ENCODE results near the gene FASLG.
"Not testable (repeated sequence)": the region's sequence is repeated elsewhere in the genome, so short reads cannot be mapped to it uniquely, and the experiment has no call there.

Gene FASLG

DNA sequence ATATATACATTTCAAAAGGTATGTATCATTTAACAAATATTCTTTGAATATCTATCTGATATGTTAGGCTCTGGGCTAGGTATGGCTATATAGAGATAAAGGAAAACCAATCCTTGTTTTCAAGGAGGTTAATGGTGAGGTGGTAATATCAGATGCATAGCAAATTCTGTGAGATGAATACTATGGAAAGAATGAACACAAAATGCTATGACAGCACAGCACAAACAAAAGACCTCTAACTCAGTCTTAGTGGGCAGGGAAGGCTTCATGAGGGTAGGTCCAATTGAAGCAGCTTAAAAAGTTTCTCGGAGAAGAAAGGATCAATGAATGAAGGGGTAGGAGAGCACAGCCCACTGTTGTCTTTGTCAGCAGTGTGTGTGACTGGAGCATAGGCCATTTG lies 27.2 kb downstream of the FASLG start:
- DNase-seq: no peak

GRCh38 chr1:172688428-172689085 lies 29.7 kb downstream of the FASLG start:
- DNase-seq: not testable (repeated sequence)

DNA sequence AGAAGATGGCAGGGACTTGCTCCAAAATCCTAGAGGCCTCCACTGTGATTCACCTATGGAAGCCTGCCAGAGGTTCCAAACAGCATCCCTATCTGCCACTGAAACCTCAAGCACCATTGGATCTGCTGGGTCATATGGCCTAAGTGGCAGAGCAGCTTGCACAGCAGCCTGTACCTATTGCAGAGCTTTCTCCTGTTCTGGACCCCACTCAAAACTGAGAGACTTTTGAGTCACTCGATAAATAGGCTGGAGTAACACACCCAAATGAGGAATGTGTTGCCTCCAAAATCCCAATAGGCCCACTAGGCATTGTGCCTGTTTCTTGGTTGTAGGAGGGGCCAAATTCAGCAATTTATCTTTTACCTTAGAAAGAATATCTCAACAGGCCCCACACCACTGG lies 32.0 kb downstream of the FASLG start:
- not testable (repeated sequence) for DNase-seq

GRCh38 chr1:172697534-172698002 lies 38.7 kb downstream of the FASLG start:
- no peak for DNase-seq

DNA sequence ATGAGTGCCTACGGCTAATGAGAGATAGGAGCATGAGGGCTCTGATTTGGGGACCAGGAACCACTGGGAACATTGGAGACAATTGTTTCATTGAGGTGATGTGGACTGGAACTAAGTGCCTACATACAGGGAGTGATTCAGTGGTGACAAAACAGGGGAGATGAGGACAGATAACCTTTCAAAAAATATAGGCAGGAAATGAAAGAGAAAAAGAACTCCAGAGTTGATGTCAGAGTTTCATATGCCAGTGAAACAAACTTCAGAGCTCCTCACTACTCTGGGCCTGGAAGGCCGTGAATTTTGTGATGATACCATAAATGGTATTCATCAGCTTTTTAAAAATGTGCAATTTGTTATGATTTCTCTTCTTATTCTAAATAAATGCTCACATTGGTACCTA lies 39.3 kb downstream of the FASLG start:
- no peak for DNase-seq

GRCh38 chr1:172699111-172699510 lies 40.2 kb downstream of the FASLG start:
- no peak for DNase-seq

DNA sequence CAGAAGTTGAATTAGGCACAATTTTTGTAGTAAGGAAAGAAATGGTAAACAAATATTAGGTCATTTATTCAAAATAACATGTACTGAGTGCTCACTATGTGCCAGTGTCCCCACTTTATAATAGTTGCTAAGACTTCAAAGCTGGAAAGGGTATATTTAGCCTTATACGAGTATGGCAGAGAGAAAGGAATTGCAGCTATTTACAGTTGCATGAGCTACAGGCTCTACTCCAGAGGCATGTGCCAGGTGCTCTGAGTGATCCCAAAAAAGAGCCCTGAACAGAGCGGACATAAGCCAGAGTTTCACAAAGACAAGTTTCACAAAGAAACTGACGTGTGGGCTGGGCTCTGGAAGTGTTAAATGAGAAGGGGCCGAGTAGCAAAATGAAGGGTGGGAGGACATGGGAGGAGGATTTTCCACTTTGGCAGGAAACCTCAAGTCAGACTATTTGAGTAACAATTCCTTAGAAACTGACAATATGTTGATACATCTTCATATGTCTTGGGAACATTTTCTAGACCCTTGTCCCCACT lies 40.9 kb downstream of the FASLG start:
- DNase-seq: no peak

- no peak for DNase-seq
Measured at GRCh38 chr1:172700556-172700955, 41.7 kb downstream of the FASLG start.

GRCh38 chr1:172704001-172704400 lies 45.1 kb downstream of the FASLG start:
- no peak for DNase-seq

GRCh38 chr1:172704420-172705210 lies 45.7 kb downstream of the FASLG start:
- no peak for DNase-seq

GRCh38 chr1:172708452-172708851 lies 49.5 kb downstream of the FASLG start:
- no peak for DNase-seq

DNA sequence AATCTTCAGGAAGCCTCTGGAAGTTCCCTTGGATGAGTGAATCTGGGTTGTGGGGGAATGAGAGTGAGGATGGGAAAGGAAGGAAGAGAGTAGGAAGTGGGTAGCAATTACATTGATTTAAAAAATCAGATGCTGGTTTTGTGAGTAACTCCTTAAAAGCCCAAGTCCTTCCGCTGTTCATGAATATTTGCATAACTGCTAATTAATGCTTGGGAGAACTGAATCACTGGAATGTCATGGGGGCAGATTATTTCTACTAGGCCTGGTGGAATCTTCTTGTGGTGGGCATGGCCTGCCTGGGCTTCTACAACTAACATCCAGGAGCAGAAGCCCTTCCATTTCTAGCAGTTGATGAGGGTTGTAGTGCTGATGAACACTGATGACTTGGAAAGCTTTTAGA lies 52.7 kb downstream of the FASLG start:
- no peak for DNase-seq

- DNase-seq: no peak
Measured at GRCh38 chr1:172713466-172713865, 54.6 kb downstream of the FASLG start.

Measured in NCI-H2081 treated with DMSO at 0.1 percent for 48 hours (cell line).